HCT116 (cell line): Measurements from ENCODE around the gene TNKS1BP1. TPM values are rescaled to one million over a fixed set of nuclear protein-coding genes. Genes with fewer than 3 reads are reported as not detected.

Experiments
- ATAC-seq: fragments of 200-7000 bp; cut with Tn5 transposase; 2 replicates; pipeline ENCODE4 v1.9.1; 2020; ENCODE audit warnings: mild to moderate bottlenecking, moderate library complexity
- BruUV-seq: library from RNA; stranded (reverse); fragments of 400-500 nt; replicated peaks from 2 replicates; lab custom pipeline; 2021; lab: Mats Ljungman, UMichigan
- CTCF ChIA-PET: fragments of 300-600 bp; sonication (Branson Sonifier 250); formaldehyde crosslinking; loops from one replicate; lab custom pipeline; 2021; ENCODE audit warnings: antibody characterized with exemption; lab: Charles Lee
- POLR2A ChIA-PET: fragments of 300-600, 350-600 bp; sonication (Branson Sonifier 250); formaldehyde crosslinking; loops from one replicate; lab custom pipeline; 2021; ENCODE audit warnings: antibody characterized with exemption; lab: Charles Lee
- RAD21 ChIA-PET, 2 experiments: fragments of 300-600 bp; sonication (Branson Sonifier 250); formaldehyde crosslinking; loops; one replicate each; lab custom pipeline; 2023; ENCODE audit warnings: low total read pairs in 2 of 2; ENCODE audit not compliant: uncharacterized antibody in 2 of 2, unreplicated experiment in 2 of 2, low non-redundant PET in 1 of 2; lab: Charles Lee
- DNase-seq: peaks from one replicate; pipeline ENCODE4 v3.0.0-alpha.2; 2010; ENCODE audit warnings: low read depth, low spot score
- H2AFZ ChIP-seq: fragments of 200-600 bp; shearing (Covaris generic), sonication (generic); 2 replicates; pipeline ENCODE4 v1.6.1; 2017; ENCODE audit warnings: low read depth, mixed run types, mixed read lengths, antibody characterized with exemption, low read length; ENCODE audit not compliant: poor library complexity, severe bottlenecking
- H3K27ac ChIP-seq: 2 replicates; pipeline ENCODE4 v1.5.1; 2012; ENCODE audit warnings: low read depth, low read length
- H3K27me3 ChIP-seq: fragments of 200-600 bp; sonication (generic); 2 replicates; pipeline ENCODE4 v1.6.1; 2016; ENCODE audit warnings: mixed run types, low read length, mixed read lengths; ENCODE audit not compliant: insufficient read depth
- H3K36me3 ChIP-seq, 2 experiments: fragments of 200-500 bp in 1 of 2; fragments of 200-600 bp in 1 of 2; sonication (Bioruptor generic) in 1 of 2; sonication (generic) in 1 of 2; 2 replicates each; pipeline versions ENCODE4 v1.5.1 to v1.6.1; 2014 to 2016; ENCODE audit warnings: low read length in 2 of 2, inconsistent platforms in 1 of 2, mixed read lengths in 1 of 2, mixed run types in 1 of 2; ENCODE audit not compliant: insufficient read depth in 2 of 2, control insufficient read depth in 1 of 2
- H3K4me1 ChIP-seq, 2 experiments: fragments of 200-600 bp in 1 of 2; sonication (generic) in 1 of 2; 2 replicates each; pipeline versions ENCODE4 v1.5.1 to v1.6.1; 2012 to 2017; ENCODE audit warnings: low read length in 2 of 2, inconsistent platforms in 1 of 2, mild to moderate bottlenecking in 1 of 2, mixed read lengths in 1 of 2, mixed run types in 1 of 2, moderate library complexity in 1 of 2; ENCODE audit not compliant: insufficient read depth in 2 of 2, control insufficient read depth in 1 of 2
- H3K4me2 ChIP-seq: fragments of 200-600 bp; sonication (generic); 2 replicates; pipeline ENCODE4 v1.6.1; 2017; ENCODE audit warnings: mixed run types, low read length, mixed read lengths
- H3K4me3 ChIP-seq, 2 experiments: fragments of 200-600 bp in 1 of 2; sonication (generic) in 1 of 2; replicated peaks in 1 of 2; 2 replicates each; pipeline ENCODE4 v1.5.1; 2011 to 2016; ENCODE audit warnings: low read length in 2 of 2, control low read depth in 1 of 2, low read depth in 1 of 2, mild to moderate bottlenecking in 1 of 2, mixed read lengths in 1 of 2, mixed run types in 1 of 2
- H3K79me2 ChIP-seq: fragments of 200-600 bp; sonication (generic); 2 replicates; pipeline ENCODE4 v1.6.1; 2017; ENCODE audit warnings: mild to moderate bottlenecking, mixed run types, low read length, moderate library complexity, mixed read lengths; ENCODE audit not compliant: insufficient read depth
- H3K9ac ChIP-seq: fragments of 200-600 bp; sonication (generic); 2 replicates; pipeline ENCODE4 v1.6.1; 2016; ENCODE audit warnings: low read length, mixed read lengths
- H3K9me2 ChIP-seq: fragments of 200-600 bp; sonication (generic), shearing (Covaris generic); 2 replicates; pipeline ENCODE4 v1.6.1; 2017; ENCODE audit warnings: mixed run types, mild to moderate bottlenecking, moderate library complexity; ENCODE audit not compliant: insufficient read depth
- H3K9me3 ChIP-seq, 2 experiments: fragments of 200-500 bp in 1 of 2; fragments of 200-600 bp in 1 of 2; sonication (Bioruptor generic) in 1 of 2; sonication (generic) in 1 of 2; 2 replicates each; pipeline ENCODE4 v1.6.1; 2014 to 2017; ENCODE audit warnings: low read length in 2 of 2, mixed read lengths in 2 of 2, inconsistent platforms in 1 of 2, low read depth in 1 of 2, mild to moderate bottlenecking in 1 of 2, mixed run types in 1 of 2, moderate library complexity in 1 of 2; ENCODE audit not compliant: control insufficient read depth in 1 of 2, insufficient read depth in 1 of 2
- H4K20me1 ChIP-seq: fragments of 200-600 bp; sonication (generic), shearing (Covaris generic); 2 replicates; pipeline ENCODE4 v1.6.1; 2017; ENCODE audit warnings: mixed run types, mild to moderate bottlenecking, moderate library complexity; ENCODE audit not compliant: insufficient read depth
- ELF1 ChIP-seq: IDR thresholded peaks from 2 replicates; pipeline ENCODE4 v1.6.1; 2012; ENCODE audit warnings: low read depth, borderline replicate concordance
- EZH2 ChIP-seq: fragments of 200-600 bp; sonication (generic); IDR thresholded peaks from 2 replicates; pipeline ENCODE4 v1.6.1; 2017; ENCODE audit warnings: antibody characterized with exemption, mixed run types
- EZH2phosphoT487 ChIP-seq: fragments of 200-600 bp; IDR thresholded peaks from 2 replicates; pipeline ENCODE4 v1.6.1; 2018; ENCODE audit warnings: antibody characterized with exemption, borderline replicate concordance
- JUND ChIP-seq: IDR thresholded peaks from 2 replicates; pipeline ENCODE4 v1.6.1; 2012
- RAD21 ChIP-seq: IDR thresholded peaks from 2 replicates; pipeline ENCODE4 v1.6.1; 2012; ENCODE audit warnings: low read depth, mild to moderate bottlenecking
- ZFX ChIP-seq: fragments of 450-650 bp; IDR thresholded peaks from 2 replicates; pipeline ENCODE4 v1.6.1; 2017
- intact Hi-C: fragments of 100-400 bp; cut with micrococcal nuclease; formaldehyde crosslinking; loops from 2 replicates; pipeline ENCODE4 v1.10.0; 2022
- total RNA-seq: library from RNA; stranded (reverse); gene quantifications from one replicate; pipeline ENCODE4 v1.2.1, GENCODE V29; 2021; ENCODE audit not compliant: unreplicated experiment

TNKS1BP1 gene
- total RNA-seq, 1 experiment from 2014 or later = 77.6 TPM

- no peak for TF ChIP-seq ELF1
- no peak for TF ChIP-seq EZH2phosphoT487
Observed at GRCh38 chr11:57321388-57322255, 3.1 kb downstream of the TNKS1BP1 start (continued).

GRCh38 chr11:57320719-57321387 lies 3.9 kb downstream of the TNKS1BP1 start:
- intact Hi-C loops = no loop called here
- ATAC-seq (no peak), DNase-seq (no peak)
- TF ChIP-seq ELF1 = no peak
- TF ChIP-seq RAD21 = no peak
- no peak for TF ChIP-seq ZFX
- no peak for TF ChIP-seq JUND
- no peak for TF ChIP-seq EZH2
- ChIA-PET CTCF (interaction anchor here (0.5 to 2.3 kb wide), 2 partner anchors 9 to 25 kb away, joined by 3 to 13 read pairs; no protein-coding TSS in a partner anchor), POLR2A (interaction anchor here (1.3 to 6.5 kb wide), 2 partner anchors 8 to 15 kb away, joined by 3 to 42 read pairs; partner anchors contain the start of gene SSRP1), RAD21 (interaction anchor here in 1 of 2 experiments (1.2 kb wide), 1 partner anchor 9 kb away, joined by 3 read pairs; no protein-coding TSS in a partner anchor)
- Histone ChIP-seq H3K9me2 (no peaks in the 10 kb centered on the region), H3K9ac (no peak overlapping the region), H4K20me1 (no peaks in the 10 kb centered on the region), H3K9me3 (no peaks in the 10 kb centered on the region), H3K4me2 (no peak overlapping the region), H3K27ac (peak overlapping the region; percentile 78; the same call in 1 of the 2 replicates), H3K27me3 (no peaks in the 10 kb centered on the region), H3K36me3 (peaks cover 24 to 27% of the 10 kb centered on the region in 2 experiments; a peak in 3 of 4 replicates), H3K4me3 (no peak overlapping the region), H3K4me1 (peaks cover 29 to 43% of the 10 kb centered on the region in 2 experiments), H3K79me2 (peaks cover 32% of the 10 kb centered on the region), H2AFZ (no peak overlapping the region)
- no TSS peak for BruUV-seq
